ENCODE data around the gene PRKCB.
A peak's percentile ranks its signal among the peaks of the same experiment; 100 is the strongest.
"Not testable (repeated sequence)": the region's sequence is repeated elsewhere in the genome, so short reads cannot be mapped to it uniquely, and the experiment has no call there.

PRKCB gene

DNA sequence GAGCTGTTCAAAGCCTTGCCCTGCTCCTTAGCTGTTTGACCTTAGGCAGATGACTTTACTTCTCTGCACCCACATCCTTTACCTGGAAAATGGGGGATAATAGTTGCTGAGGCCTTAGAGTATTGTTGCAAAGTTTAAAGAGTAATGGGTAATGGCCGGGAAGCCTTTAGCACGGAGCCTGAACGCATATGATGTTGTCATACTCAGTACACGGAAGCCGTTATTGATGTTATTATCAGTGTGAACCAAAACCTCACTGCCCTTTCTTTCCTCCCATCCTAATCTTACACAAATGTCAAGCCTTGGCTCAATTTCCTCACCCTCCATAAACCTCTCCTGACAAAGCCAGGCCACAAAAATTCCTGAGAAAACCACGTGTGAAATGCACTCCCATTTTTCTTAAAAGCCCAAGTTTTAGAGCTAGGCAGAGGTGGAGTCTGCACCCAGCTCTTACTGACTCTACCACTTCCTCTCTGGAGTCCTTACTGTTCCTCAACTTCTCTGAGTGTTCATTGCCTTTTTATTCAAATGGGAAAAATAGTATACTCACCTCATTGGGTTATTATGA is 353.1 kb downstream of the PRKCB start:
- no peak for DNase-seq

DNA sequence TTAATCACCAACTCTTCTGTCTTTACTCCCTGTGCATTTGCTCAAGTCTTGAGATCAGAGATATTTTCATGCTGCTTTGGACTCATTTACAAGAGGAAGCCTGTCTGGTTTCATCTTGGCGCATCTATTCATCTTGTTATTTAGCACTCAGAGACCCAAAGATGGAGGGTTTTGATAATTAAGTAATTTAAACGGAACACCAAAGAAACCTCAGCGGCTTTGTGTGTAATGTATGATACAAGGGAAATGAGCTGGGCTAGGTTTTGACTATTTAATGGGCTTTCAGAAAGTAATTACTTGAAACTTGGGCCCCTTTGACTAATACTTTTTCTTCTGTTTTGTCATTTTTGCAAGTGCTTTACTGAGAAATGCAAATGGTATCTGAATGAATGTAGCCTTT is 354.2 kb downstream of the PRKCB start:
- DNase-seq: no peak

DNA sequence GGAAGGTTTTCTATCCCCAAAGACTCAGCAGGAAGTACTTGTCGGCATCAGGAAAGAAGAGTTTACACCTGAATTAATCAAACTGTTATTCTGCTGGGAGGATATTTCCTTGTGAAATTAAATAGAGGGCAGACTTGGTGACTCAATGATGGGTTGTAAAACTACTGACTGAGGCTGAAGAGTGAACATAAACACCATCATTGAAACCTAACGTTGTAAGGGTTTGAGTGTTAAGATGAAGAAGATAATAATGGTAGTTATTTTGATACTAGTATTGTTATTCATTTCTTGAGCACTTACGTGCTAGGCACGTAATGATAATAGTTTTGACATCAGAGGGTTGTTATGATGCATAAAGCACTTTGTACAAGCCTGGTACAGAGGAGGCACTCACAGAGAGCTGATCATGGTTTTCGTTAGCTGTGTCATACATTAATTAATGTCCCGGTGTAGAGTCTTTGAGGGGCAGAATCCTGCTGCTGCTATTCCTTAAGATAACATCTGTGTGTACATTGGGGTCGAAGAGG is 356.2 kb downstream of the PRKCB start:
- no peak for DNase-seq

DNA sequence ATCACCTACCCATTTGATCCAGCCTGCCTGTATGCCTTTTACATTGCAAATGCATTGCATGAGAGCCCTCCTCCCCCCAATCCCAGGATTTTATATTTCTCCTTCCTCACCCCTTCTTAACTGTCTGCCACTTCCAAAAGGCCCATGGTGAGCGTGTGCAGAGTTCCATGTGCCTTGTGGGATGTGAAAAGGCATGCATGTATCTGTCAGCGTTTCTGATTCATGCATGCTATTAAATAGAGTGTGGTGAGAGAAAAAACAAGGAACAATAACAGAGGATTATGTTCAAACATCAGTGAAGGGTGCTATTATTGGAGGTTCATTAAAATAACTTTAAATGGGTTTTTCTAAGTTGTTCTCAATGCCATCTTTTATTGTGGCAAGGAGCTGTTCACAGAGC is 359.4 kb downstream of the PRKCB start:
- DNase-seq: no peak

DNA sequence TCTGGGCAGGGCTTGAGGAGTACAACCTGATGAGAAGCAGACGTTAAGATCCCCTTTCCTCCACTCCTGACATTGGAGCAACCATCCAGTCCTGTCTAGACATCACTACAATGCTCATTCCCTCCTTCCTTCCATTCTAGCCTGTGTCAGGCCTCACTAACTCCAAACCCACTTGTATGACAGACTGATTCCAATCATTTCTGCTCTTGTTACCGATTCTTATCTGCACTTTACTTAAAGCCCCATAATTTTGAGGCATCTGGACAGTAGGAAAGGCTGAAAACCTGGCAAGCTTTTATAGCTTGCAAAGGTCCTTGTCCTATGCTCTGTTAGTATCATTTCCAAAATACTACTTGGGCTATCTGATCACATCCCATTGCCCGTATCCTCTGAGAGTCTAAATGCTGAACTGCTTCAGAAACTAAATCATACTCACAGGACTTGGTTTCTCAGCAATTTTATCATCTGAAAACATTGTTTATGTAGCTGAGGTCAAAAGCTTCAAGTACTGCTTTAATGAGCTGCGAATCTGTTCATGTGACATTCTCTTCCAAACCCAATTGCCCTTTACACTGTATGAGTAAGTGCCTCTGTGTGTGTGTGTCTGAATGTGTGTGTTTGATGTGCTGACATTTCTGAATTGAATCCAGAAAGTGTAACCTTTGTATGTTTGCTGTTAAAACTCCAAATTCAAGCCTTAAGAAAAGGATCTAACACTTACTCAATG is 363.2 kb downstream of the PRKCB start:
- no peak for DNase-seq

DNA sequence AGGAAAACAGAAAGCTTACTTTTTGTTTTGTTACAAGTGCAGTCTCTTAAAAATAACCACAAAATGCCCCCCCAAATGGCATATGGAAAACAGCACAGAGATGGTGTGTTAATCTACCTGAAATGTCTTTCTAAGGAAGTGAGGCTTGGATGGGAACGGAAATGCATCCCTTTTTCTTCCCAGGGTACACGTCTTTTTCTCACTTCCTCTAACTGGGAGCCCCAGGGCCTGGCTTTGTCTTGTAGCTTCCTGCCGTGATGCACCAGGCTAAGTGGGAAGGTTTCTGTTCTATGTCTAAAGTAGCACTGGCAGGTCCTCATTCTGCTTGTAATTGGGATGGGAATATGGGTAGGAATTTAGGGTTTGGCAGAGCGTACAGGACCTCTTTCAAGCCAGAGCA is 367.9 kb downstream of the PRKCB start:
- no peak for DNase-seq

DNA sequence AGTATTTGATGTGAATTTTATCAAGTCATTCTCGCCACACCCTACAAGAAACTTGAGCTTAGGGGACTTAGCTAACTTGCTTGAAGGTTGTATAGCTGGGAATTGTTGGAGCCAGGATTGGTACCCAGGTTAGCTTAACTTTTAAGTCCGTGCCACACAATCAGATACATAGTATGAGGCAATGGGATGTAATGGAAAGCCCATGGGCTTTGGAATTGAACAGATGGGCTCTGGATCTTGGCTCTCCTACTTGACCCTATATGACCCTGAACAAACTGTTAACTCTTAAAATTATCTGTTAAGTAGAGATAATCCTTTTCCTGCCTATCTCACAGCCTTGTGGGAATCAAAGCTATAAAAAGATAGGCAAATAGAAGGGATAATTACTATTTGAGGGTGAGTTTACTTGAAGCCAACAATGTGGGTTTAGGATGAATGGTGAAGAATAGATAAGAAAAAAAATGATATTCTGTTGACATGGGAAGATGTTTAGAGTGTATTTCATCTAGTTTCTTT is 368.4 kb downstream of the PRKCB start:
- no peak for DNase-seq

DNA sequence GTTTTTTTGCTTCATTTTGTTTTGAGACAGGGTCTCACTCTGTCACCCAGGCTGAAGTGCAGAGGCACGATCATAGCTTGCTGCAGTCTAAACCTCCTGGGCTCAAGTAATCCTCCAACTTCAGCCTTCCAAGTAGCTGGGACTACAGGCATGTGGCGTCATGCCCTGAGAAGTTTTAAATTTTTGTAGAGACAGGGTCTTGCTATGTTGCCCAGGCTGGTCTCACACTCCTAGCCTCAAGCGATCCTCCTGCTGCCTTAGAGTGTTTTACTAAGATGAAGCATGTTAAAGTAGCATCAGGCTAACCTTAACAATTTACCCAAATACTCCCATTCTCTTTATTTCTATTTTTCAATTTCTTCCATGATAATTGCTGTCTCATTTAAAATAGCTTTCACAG is 371.1 kb downstream of the PRKCB start:
- no peak for DNase-seq

DNA sequence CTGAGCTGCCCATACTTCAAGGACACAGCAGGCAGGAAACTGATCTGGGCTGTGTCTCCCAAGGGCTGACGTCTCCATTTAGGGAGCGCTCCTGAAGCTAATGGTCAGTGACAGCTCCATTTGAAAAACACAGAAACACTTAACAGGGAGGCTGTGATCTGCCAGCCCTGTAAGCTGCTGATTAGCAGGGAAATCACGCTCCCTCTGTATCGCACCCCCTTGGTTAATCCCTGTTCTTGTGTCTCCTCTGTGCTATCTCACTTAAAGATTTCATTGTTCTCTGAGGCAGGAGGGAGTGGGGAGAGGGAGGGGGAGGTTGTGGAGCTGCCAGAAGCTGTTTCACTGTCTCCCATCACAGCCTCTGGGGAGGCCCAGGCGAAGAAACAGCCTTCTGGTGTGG is 372.9 kb downstream of the PRKCB start:
- DNase-seq: no peak

DNA sequence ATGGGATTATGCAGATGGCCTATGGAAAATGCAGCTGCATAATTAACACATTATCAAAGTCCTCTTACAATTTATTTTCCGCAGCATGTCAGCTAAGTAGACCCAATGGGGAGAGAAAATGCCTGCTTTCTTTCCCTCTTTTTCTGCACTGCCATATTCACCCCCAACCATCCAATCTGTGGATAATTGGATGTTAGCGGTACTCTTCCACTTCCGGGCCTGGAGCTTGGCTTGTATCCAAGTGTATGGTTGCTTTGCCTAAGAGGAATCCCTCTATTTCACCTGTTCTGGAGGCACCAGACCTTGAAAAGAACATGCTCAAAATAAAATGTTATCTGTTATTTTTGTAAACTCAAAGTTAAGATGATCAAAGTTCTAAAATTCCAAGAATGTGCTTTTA is 379.2 kb downstream of the PRKCB start:
- no peak for DNase-seq

DNA sequence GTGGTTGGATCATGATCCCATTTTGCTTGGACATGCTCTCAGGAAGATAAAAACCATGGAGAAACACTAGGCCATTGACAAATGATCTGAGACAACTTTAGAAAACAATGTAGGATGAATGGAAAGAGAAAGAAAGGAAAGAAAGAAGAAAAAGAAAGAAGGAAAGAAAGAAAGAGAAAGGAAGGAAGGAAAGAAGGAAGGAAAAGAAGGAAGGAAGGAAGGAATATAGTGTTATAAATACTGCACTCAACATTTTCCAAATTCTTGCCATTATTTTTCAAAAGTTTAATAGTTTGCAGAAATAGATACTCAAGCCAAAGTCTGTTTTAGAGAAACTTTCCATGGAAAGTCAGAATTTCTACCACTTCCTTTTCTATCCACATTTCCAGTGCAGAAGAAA is 381.2 kb downstream of the PRKCB start:
- no peak for DNase-seq

DNA sequence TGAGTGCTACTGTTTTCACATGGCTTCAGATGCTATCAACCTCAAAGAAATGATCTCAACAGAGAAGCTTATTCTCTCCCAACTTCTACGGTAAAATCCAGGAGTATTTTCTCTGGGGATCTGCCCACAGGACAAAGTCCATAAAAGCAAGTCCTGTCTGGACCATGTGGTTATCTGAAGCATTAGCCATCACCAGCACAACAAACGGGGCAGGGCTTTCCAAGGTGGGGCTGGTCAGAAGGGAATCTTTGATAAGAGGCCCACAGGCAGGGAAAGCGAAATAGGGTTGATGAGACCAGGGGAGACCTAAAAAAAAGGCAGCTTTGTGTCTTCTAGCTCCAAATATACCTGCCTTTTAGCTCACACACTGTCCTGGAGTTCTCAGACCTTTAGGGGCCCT is 381.7 kb downstream of the PRKCB start:
- DNase-seq: no peak

DNA sequence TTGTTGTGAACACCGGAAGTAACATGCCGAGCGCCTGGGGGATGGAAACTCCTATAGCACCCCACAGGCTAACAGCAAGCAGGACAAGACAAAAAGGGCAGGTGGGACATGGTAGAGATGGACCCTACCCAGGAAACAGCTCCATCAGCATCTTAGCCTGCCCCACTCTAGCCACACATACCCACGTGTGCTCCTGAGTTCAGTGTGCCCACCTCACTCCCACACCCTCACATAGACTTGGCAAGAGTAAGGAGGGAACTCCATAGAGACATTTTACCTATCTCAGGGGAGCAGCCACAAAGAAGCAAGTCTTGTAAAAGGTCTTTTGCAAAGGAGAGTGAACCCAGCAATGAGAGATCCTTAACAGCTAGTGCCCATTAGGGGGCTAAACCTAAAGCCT is 382.5 kb downstream of the PRKCB start:
- no peak for DNase-seq

DNA sequence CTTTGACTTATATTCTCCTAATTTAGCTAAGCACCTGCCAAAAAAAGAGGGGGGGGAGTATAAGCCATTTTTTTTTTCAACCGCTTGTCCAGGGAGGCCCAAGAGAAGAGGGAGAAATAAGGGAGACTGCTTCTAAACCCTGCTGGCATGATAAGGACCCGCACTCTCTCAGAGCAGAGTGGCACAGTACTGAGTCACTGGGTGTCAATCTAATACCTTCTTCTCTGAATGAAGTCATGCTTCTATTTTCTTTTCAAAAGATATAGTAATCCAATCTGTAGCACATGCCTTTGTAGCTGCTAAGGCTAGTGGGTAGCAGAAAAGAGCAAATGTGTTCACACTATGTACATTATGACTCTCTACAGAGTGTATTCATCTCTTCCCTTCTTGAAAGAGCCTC is 385.4 kb downstream of the PRKCB start:
- DNase-seq: no peak

DNA sequence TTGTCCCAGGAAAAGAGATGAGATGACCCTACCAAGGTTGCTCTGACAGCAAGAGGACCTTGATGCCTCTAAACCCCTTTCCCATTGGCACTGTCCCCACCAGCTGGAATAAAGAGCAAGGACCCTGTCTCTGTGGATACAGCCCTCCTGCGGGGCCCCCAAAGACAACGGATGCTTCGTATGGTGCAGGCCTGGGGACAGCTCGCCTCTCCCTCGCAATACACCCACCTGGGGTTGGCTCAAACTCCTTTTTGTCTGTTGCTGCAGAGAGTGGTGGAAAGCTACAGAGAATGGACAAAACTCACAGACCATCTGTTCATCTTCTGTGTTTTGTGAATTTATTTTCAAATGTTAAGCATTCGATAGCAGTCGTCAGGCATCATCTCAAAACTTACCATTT is 392.7 kb downstream of the PRKCB start:
- no peak for DNase-seq

DNA sequence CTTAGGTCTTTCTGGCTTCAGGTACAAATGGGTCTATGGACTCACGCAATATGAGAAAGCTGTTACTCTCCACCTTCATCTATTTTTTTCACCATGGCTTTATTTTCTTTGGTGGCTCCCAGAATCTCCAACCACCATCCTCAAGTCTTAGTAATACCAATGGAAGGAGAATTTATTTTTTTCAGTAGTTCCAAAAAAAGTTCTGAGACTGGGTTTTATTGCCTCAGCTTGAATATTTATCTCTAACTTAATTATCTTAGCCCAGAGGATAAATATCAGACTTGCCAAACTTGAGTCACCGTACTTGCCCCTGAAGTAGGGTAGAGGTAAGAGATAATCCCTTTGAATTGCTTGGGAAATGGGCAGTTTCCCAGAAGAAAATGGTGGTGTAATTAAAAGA is 397.2 kb downstream of the PRKCB start:
- no peak for DNase-seq

DNA sequence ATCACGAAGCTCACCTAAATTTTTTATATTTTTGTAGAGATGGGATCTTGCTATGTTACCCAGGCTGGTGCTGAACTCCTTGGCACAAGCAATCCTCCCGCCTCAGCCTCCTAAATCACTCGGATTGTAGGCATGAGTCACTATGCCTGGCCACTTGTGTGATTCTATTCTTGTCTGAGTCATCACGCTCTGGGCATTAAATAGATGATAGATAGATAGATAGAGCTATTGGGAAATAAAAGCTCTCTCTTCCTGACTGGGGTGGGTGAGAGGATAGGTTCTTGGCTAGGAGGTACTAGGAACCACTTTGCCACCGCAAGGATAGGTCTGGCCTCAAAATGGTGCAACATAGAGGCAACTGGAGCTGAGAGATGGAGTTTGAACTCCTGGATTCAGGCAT is 399.0 kb downstream of the PRKCB start:
- DNase-seq: no peak

DNA sequence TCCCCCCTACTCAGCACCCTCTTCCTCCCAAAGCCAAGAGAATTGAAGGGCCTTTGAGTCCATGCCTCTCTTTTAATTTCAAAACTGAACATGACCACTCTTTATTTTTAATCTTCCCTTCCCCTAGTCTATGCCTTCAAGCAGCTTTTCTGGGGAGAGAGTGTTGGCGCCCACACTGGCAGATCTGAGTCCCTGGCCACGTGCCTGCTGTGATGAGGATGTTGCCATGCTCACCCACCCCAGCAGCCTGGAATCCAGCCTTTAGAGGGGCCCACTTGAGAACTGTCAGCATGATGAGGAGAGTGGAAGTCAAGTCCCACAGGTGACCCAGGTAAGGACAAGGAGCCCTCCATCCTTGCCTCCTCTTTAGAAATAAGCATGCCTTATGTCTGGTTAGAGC is 400.0 kb downstream of the PRKCB start:
- no peak for DNase-seq

DNA sequence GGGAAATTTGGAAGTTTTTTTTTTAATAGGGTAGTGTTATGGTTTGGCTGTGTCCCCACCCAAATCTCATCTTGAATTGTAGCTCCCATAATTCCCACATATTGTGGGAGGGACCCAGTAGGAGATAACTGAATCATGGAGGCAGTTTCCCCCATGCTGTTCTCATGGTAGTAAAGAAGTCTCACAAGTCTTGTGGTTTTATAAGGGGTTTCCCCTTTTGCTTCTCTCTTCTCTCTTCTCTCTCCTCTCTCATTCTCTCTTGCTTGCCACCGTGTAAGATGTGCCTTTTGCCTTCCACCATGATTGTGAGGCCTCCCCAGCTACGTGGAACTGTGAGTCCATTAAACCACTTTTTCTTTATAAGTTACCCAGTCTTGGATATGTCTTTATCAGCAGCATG is 403.1 kb downstream of the PRKCB start:
- DNase-seq: not testable (repeated sequence)

DNA sequence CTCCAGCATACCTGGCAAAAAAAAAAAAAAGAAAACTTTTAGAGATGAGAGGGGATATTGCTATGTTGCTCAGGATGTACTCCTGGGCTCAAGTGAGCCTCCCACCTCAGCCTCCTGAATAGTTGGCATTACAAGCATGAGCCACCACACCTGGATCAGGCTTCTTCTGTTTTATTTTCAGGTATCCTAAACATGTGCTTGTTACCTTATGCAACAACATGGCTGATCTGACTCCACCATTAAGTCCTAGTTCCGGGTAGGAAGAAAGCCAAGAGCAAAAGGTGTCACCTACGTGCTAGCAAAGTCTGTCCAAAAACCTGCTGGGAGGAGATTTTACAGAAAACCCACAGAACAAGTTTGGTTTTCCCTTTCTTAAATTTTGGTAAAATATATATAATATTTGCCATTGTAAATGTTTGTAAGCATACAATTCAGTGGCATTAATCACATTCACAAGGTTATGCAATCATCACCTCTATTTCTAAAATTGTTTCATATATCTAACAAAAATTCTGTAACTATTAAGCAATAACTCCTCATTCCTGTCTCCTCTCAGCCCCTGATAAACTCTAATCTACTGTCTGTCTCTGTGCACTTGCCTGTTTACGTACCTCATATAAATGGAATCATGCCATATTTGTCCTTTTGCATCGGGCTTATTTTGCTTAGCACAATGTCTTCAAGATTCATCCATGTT is 411.3 kb downstream of the PRKCB start:
- no peak for DNase-seq

DNA sequence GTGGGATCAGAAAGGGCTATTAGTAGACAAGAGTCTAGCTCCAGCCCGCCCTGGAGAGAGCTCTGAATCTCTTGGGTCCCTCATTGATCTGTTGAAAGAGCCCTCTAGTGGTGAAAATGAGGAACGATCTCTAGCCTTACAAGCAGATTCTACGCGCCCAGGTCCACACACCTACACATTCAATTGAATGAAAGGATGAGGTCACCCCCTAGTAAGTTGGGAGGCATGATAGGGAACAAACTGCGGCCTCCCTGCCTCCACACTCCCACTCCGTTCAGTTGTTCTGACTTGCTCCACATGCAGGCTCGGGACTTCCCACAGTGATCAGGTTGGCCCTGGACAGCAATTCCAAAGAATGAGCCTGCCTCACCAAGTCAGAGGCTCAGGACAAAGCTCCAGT is 417.4 kb downstream of the PRKCB start:
- peak; percentile 7 to 14 for DNase-seq

DNA sequence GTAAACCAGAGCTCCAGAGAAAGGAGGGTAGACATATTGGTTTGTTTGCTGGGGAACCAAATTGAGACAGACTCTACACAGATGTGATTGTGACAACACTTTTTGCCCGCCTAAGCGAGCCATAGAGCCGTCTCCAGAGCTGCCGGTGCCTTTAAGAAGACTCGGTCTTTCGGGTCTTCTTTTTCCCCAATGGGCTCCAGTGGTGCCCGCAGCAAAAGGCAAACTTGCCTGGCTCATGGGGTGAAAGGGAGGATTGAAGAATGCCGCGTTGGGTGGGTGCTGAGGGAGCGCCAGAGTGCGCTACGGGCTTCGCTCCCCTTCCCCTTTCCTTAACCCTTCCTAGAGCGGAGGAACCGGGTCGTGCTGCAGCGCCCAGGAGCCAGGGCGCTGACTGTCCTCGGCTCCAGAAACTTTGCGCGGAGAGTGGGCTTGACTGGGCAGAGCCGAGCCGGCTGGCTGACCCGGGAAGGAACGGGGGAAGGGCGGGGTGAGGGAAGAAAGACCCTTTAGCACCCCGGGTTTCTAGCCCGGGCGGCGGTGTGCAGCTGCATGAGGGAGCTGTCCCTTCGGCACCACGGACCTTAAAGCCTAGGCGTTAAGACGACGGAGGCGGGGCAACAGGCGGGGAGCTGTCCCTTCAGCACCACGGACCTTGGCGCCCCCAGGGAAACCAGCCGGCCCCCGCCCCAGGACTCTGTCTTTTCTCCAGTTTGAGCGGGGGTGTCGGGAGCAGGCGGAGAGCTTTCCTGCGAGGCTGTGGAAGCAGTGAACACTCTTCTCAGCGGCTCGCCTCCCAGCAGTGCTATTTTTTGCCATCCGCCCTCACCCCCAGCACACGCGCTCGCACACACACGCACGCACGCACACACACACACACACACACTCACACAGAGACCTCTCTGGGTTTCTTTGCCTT is 419.9 kb downstream of the PRKCB start, which contains the start of gene CACNG3:
TSS of gene CACNG3 (plus strand) at position 880 of the 916 bp plus-strand sequence. CDS start 420 bp downstream, outside the sequence.
- no peak for DNase-seq

DNA sequence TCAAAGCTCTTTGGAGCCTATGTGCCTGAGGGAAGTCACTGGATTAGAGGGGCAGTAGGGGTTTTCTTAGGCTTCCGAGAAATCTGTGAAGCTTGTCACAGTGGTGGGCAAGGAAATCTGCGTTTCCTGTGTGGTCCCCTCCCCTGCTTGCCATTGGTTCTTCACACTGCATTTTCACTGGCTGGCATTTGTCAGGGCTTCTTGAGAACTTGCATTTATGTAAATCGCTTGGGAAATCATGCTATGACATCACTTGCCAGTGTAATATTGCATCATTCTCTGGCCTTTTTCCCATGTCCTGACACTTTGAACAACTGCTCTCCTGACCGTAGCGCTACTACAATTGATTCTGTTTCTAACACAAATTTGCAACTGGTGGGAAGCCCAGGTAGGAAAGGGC is 422.2 kb downstream of the PRKCB start:
- no peak for DNase-seq
